22Rv1 (cell line): ENCODE data around the gene PCED1B.

Source experiments
- CTCF ChIP-seq: fragments of 450-650 bp; IDR thresholded peaks from 2 replicates; pipeline ENCODE4 v1.5.1; 2017; ENCODE audit warnings: mild to moderate bottlenecking
- ZFX ChIP-seq: fragments of 450-650 bp; IDR thresholded peaks from 2 replicates; pipeline ENCODE4 v1.6.1; 2017; ENCODE audit warnings: antibody characterized with exemption, borderline replicate concordance

- TF ChIP-seq CTCF (no peak), ZFX (no peak)
Observed at GRCh38 chr12:47224563-47225133, 145.2 kb downstream of the PCED1B start.
